COR-L47 (cell line): ENCODE measurements around the gene RPL4.
"Not testable (repeated sequence)": the region's sequence is repeated elsewhere in the genome, so short reads cannot be mapped to it uniquely, and the experiment has no call there.

Experiments
- DNase-seq: peaks from one replicate; lab custom pipeline; 2025; lab: John Stamatoyannopoulos, UW

The RPL4 gene

GRCh38 chr15:66489179-66489791 is 15.4 kb downstream of the RPL4 start:
- DNase-seq: no peak

GRCh38 chr15:66488525-66488924 is 16.1 kb downstream of the RPL4 start:
- DNase-seq: no peak

- DNase-seq: no peak
These were observed 17.8 kb downstream of the RPL4 start for GRCh38 chr15:66486887-66487286.

- DNase-seq: no peak
These were observed 20.0 kb downstream of the RPL4 start for GRCh38 chr15:66484539-66485112.

GRCh38 chr15:66483131-66483566 is 21.5 kb downstream of the RPL4 start:
- no peak for DNase-seq

GRCh38 chr15:66482539-66482938 is 22.1 kb downstream of the RPL4 start:
- no peak for DNase-seq

- no peak for DNase-seq
These were observed 23.4 kb downstream of the RPL4 start for GRCh38 chr15:66481107-66481856.

GRCh38 chr15:66480267-66480666 is 24.4 kb downstream of the RPL4 start:
- DNase-seq: no peak

- no peak for DNase-seq
These were observed 27.6 kb downstream of the RPL4 start for GRCh38 chr15:66477011-66477410.

- no peak for DNase-seq
These were observed 28.1 kb downstream of the RPL4 start for GRCh38 chr15:66476535-66476934.

GRCh38 chr15:66474963-66475362 is 29.7 kb downstream of the RPL4 start:
- no peak for DNase-seq

- DNase-seq: no peak
These were observed 30.5 kb downstream of the RPL4 start for GRCh38 chr15:66474135-66474534.

GRCh38 chr15:66472176-66472999 is 32.3 kb downstream of the RPL4 start:
- DNase-seq: no peak

- DNase-seq: not testable (repeated sequence)
These were observed 33.8 kb downstream of the RPL4 start for GRCh38 chr15:66470825-66471224.

GRCh38 chr15:66467162-66468040 is 37.3 kb downstream of the RPL4 start:
- not testable (repeated sequence) for DNase-seq

- not testable (repeated sequence) for DNase-seq
These were observed 39.4 kb downstream of the RPL4 start for GRCh38 chr15:66465294-66465693.

GRCh38 chr15:66462627-66463026 is 42.0 kb downstream of the RPL4 start:
- no peak for DNase-seq

GRCh38 chr15:66461917-66462316 is 42.7 kb downstream of the RPL4 start:
- DNase-seq: no peak

GRCh38 chr15:66461294-66461693 is 43.4 kb downstream of the RPL4 start:
- not testable (repeated sequence) for DNase-seq

- DNase-seq: no peak
These were observed 44.6 kb downstream of the RPL4 start for GRCh38 chr15:66459818-66460615.

GRCh38 chr15:66456211-66456610 is 48.4 kb downstream of the RPL4 start:
- DNase-seq: no peak
